Limb (tissue), 2 donors: ENCODE data around the gene KCNJ16.

ENCODE experiments used
- DNase-seq, 2 donors: peaks; one replicate each; pipeline ENCODE4 v3.0.0-alpha.2; 2016; ENCODE audit errors: extremely low spot score in 2 of 2

The KCNJ16 gene

GRCh38 chr17:70098030-70098429, 23.0 kb downstream of the KCNJ16 start:
- no peak for DNase-seq

GRCh38 chr17:70099294-70099693, 24.3 kb downstream of the KCNJ16 start:
- DNase-seq, result no peak

- no peak for DNase-seq
Measured at GRCh38 chr17:70099884-70100283, 24.9 kb downstream of the KCNJ16 start.

GRCh38 chr17:70100983-70101382, 26.0 kb downstream of the KCNJ16 start:
- no peak for DNase-seq

GRCh38 chr17:70102531-70102930, 27.5 kb downstream of the KCNJ16 start:
- no peak for DNase-seq

GRCh38 chr17:70104791-70105523, 29.9 kb downstream of the KCNJ16 start:
- no peak for DNase-seq

GRCh38 chr17:70105641-70106040, 30.6 kb downstream of the KCNJ16 start:
- no peak for DNase-seq

GRCh38 chr17:70106551-70106950, 31.5 kb downstream of the KCNJ16 start:
- DNase-seq, result no peak

GRCh38 chr17:70107441-70107840, 32.4 kb downstream of the KCNJ16 start:
- DNase-seq, result no peak

- no peak for DNase-seq
Measured at GRCh38 chr17:70107904-70108565, 33.0 kb downstream of the KCNJ16 start.

GRCh38 chr17:70109497-70109896, 34.5 kb downstream of the KCNJ16 start:
- DNase-seq, result no peak

GRCh38 chr17:70110443-70110880, 35.4 kb downstream of the KCNJ16 start:
- DNase-seq, result no peak

- no peak for DNase-seq
Measured at GRCh38 chr17:70111201-70111600, 36.2 kb downstream of the KCNJ16 start.

- no peak for DNase-seq
Measured at GRCh38 chr17:70114405-70114804, 39.4 kb downstream of the KCNJ16 start.

GRCh38 chr17:70115126-70115525, 40.1 kb downstream of the KCNJ16 start:
- no peak for DNase-seq

GRCh38 chr17:70116919-70117318, 41.9 kb downstream of the KCNJ16 start:
- no peak for DNase-seq

- no peak for DNase-seq
Measured at GRCh38 chr17:70119545-70119944, 44.5 kb downstream of the KCNJ16 start.

GRCh38 chr17:70119983-70120382, 45.0 kb downstream of the KCNJ16 start:
- no peak for DNase-seq

GRCh38 chr17:70120425-70120824, 45.4 kb downstream of the KCNJ16 start:
- DNase-seq, result no peak

GRCh38 chr17:70121126-70121525, 46.1 kb downstream of the KCNJ16 start:
- no peak for DNase-seq

- DNase-seq, result no peak
Measured at GRCh38 chr17:70123193-70123592, 48.2 kb downstream of the KCNJ16 start.

GRCh38 chr17:70124723-70125122, 49.7 kb downstream of the KCNJ16 start:
- no peak for DNase-seq

GRCh38 chr17:70127221-70127873, 52.3 kb downstream of the KCNJ16 start:
- no peak for DNase-seq
